Activated CD8-positive, alpha-beta memory T cell treated with anti-CD3 and anti-CD28 coated beads for 24 hours (primary cell): Measurements from ENCODE around the gene NR2C2AP.

Source experiments
- DNase-seq: peaks from one replicate; pipeline ENCODE4 v3.0.0-alpha.2; 2020

Gene NR2C2AP

GRCh38 chr19:19214159-19214490 lies 10.9 kb upstream of the NR2C2AP start:
- no peak for DNase-seq

DNA sequence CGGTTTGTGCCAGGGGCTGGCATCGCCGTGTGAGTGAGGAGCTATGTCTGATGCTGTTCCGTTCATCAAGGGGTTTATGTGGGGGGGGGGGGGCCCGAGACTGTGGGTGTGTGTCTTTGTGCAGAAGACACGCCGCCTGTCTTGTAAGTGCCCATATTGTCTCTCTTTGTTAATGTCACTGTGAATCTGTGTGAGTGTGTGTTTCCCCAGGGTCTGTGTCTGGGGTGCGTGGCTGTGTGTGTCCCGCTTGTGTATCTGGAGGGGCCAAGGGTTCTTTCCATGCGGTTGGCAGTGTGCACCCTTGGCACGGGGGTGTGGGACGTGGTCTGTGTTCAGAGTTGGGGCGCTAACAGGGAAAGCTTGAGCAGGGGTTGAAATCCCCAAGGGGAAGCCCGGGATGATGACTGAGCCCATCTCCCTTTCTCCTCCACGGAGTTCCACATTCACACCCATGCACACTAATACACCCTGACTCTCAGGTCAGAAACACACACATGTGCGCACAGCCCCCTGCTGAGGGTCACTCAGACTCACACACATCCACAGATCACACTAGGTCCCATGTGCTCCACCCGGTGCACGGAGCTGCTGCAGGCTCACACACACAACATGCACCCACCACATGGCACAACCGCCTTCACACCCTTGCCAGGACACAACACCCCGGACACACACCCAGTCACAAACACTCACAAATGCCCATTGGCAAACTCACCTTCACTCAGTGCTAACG lies 10.4 kb upstream of the NR2C2AP start:
- DNase-seq, result no peak

- DNase-seq, result no peak
Observed at GRCh38 chr19:19212916-19213315, 9.7 kb upstream of the NR2C2AP start.

GRCh38 chr19:19211499-19212420 lies 8.5 kb upstream of the NR2C2AP start, which contains the start of gene NCAN:
TSS of gene NCAN (plus strand) at chr19:19211958. CDS start at chr19:19216954, 4,996 bp downstream.
- no peak for DNase-seq

DNA sequence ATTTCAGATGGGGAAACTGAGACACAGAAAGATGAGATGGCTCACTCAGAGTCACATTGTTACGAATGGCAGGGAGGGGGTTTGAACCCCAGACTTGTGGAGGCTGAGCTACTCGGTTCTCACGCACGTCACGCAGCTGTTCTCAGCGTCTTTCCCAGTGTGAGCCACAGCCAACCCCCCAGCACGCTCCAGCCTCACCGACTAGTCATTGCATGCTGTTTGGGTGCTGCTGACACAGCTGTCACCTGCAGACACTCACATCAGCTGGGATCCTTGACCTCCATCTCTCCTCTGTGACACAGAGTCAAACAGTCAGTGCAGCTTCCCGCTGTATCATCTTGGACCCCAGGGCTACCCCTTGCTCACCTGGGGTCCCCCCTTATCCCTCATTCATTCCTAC lies 6.2 kb upstream of the NR2C2AP start:
- no peak for DNase-seq

- DNase-seq, result no peak
Observed at GRCh38 chr19:19207637-19208572, 4.7 kb upstream of the NR2C2AP start.

DNA sequence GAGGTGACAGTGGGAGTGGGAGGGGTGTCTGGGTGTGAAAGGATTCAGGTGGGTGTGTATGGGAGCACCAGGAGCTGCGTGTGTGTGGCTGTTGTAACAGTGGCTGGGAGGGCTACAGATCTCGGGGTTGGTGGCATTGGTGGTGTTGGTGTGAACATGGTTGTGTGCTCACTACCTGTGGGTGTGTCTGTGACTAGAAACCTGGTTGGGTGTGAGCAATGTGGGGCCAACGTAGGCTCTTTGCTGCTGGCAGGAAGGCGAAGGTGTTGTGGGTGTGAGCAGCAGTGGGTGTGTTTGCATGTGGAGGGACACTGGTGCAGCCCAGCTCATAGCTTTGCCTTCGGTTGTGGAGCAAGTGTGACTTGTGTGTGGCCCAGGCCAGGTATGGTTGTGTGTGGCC lies 3.7 kb upstream of the NR2C2AP start:
- no peak for DNase-seq

- no peak for DNase-seq
Observed at GRCh38 chr19:19205416-19206410, 2.5 kb upstream of the NR2C2AP start.

DNA sequence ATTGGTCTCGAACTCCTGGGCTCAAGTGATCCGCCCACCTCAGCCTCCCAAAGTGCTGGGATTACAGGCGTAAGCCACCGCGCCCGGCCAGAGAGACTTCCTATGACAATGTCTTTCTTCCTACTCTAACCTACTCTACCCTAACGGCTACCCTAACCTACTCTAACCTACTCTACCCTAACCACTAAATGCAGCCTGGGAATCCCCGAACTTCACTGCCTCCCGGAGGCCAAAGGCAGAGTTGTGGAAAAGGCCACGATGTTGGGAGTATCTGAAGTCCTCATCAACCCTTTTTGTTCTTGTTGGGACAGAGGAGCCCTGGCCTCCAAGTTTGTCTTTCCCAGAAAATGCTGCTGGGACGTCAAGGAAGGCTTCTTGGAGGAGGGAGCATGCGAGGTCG lies 967 bp upstream of the NR2C2AP start:
- no peak for DNase-seq

GRCh38 chr19:19202707-19203011 lies 555 bp downstream of the NR2C2AP start:
- no peak for DNase-seq

GRCh38 chr19:19201697-19202630 lies 1.2 kb downstream of the NR2C2AP start:
- no peak for DNase-seq

DNA sequence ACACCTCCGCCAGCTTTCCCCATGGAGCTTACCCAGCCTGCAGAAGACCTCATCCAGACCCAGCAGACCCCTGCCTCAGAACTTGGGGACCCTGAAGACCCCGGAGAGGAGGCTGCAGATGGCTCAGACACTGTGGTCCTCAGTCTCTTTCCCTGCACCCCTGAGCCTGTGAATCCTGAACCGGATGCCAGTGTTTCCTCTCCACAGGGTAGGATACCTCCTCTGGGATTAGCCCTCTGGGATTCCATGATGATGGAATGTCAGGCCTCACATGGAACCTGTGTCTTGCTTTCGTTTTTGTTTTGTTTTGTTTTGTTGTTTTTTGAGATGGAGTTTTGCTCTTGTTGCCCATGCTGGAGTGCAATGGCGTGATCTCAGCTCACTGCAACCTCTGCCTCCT lies 9.3 kb downstream of the NR2C2AP start:
- DNase-seq, result no peak

GRCh38 chr19:19192910-19193423 lies 10.2 kb downstream of the NR2C2AP start:
- DNase-seq, result no peak

- peak; percentile 96 for DNase-seq
Observed at GRCh38 chr19:19192078-19192882, 10.9 kb downstream of the NR2C2AP start, which contains the start of the genes BORCS8 and RFXANK. TSS of gene BORCS8 (minus strand) at chr19:19192152. CDS start at chr19:19192117, 35 bp downstream. TSS of gene RFXANK (plus strand) at chr19:19192258. CDS start at chr19:19193947, 1,689 bp downstream.

- DNase-seq, result no peak
Observed at GRCh38 chr19:19191768-19192077, 11.5 kb downstream of the NR2C2AP start.

- no peak for DNase-seq
Observed at GRCh38 chr19:19186742-19187141, 16.5 kb downstream of the NR2C2AP start.

GRCh38 chr19:19185853-19186740 lies 17.1 kb downstream of the NR2C2AP start:
- DNase-seq, result peak; percentile 82

- no peak for DNase-seq
Observed at GRCh38 chr19:19181488-19181998, 21.7 kb downstream of the NR2C2AP start.
